ENCODE measurements around the gene RCN1. TPM values are rescaled to one million over a fixed set of nuclear protein-coding genes. Genes with fewer than 3 reads are reported as not detected.

The RCN1 gene
- total RNA-seq, 1 donor from 2014 or later, result 174 TPM

DNA sequence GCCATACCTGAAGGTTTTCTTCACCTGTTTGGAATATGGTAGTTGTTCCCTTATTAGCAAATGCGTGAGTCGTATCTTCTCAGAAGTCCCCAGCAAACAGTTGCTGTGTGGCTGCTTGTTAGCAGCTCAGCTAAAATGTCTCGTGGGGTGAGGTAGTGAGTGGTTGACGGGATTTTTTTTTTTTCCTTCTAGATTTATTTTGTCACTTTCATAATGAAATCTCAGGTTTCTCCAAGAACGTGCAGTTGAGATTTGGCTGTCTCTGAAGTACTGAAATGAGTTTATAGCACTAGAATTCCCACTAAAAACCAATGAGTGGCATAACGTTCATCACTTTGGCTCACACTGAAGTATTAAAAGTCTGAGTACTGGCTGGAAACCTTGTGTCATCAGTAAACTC is 16.8 kb downstream of the RCN1 start:
- TF ChIP-seq, protein P1, sequence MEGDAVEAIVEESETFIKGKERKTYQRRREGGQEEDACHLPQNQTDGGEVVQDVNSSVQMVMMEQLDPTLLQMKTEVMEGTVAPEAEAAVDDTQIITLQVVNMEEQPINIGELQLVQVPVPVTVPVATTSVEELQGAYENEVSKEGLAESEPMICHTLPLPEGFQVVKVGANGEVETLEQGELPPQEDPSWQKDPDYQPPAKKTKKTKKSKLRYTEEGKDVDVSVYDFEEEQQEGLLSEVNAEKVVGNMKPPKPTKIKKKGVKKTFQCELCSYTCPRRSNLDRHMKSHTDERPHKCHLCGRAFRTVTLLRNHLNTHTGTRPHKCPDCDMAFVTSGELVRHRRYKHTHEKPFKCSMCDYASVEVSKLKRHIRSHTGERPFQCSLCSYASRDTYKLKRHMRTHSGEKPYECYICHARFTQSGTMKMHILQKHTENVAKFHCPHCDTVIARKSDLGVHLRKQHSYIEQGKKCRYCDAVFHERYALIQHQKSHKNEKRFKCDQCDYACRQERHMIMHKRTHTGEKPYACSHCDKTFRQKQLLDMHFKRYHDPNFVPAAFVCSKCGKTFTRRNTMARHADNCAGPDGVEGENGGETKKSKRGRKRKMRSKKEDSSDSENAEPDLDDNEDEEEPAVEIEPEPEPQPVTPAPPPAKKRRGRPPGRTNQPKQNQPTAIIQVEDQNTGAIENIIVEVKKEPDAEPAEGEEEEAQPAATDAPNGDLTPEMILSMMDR (IDR thresholded peaks at IDR 0.05), result no peak

GRCh38 chr11:32108576-32108975 is 17.7 kb downstream of the RCN1 start:
- Mint-ChIP-seq H3K27me3 (ENCODE audit: unreplicated experiment) (peaks cover 8% of the 10 kb centered on the region), H3K36me3 (ENCODE audit: unreplicated experiment) (peaks cover 17% of the 10 kb centered on the region), H3K4me1 (ENCODE audit: unreplicated experiment) (peaks cover 16% of the 10 kb centered on the region), H3K4me3 (ENCODE audit: unreplicated experiment) (no peak overlapping the region), H3K27ac (ENCODE audit: unreplicated experiment) (no peak overlapping the region), H3K9me3 (ENCODE audit: unreplicated experiment) (no peaks in the 10 kb centered on the region)
- TF ChIP-seq, protein P1 (IDR thresholded peaks at IDR 0.05), result no peak
- DNase-seq (ENCODE audit: extremely low spot score, unreplicated experiment), result no peak

More for the DNA sequence above, 16.8 kb downstream of the RCN1 start:
- Mint-ChIP-seq H3K9me3 (ENCODE audit: unreplicated experiment) (no peaks in the 10 kb centered on the region), H3K4me1 (ENCODE audit: unreplicated experiment) (peaks cover 7% of the 10 kb centered on the region), H3K27ac (ENCODE audit: unreplicated experiment) (no peak overlapping the region), H3K27me3 (ENCODE audit: unreplicated experiment) (no peaks in the 10 kb centered on the region), H3K4me3 (ENCODE audit: unreplicated experiment) (no peak overlapping the region), H3K36me3 (ENCODE audit: unreplicated experiment) (peaks cover 26% of the 10 kb centered on the region)
- DNase-seq (ENCODE audit: extremely low spot score, unreplicated experiment), result no peak

GRCh38 chr11:32109138-32109537 is 18.3 kb downstream of the RCN1 start:
- TF ChIP-seq, protein P1 (IDR thresholded peaks at IDR 0.05), result no peak
- Mint-ChIP-seq H3K27ac (ENCODE audit: unreplicated experiment) (no peak overlapping the region), H3K36me3 (ENCODE audit: unreplicated experiment) (peaks cover 13% of the 10 kb centered on the region), H3K4me1 (ENCODE audit: unreplicated experiment) (peaks cover 18% of the 10 kb centered on the region), H3K9me3 (ENCODE audit: unreplicated experiment) (no peaks in the 10 kb centered on the region), H3K27me3 (ENCODE audit: unreplicated experiment) (peaks cover 10% of the 10 kb centered on the region), H3K4me3 (ENCODE audit: unreplicated experiment) (no peak overlapping the region)
- no peak for DNase-seq (ENCODE audit: extremely low spot score, unreplicated experiment)

DNA sequence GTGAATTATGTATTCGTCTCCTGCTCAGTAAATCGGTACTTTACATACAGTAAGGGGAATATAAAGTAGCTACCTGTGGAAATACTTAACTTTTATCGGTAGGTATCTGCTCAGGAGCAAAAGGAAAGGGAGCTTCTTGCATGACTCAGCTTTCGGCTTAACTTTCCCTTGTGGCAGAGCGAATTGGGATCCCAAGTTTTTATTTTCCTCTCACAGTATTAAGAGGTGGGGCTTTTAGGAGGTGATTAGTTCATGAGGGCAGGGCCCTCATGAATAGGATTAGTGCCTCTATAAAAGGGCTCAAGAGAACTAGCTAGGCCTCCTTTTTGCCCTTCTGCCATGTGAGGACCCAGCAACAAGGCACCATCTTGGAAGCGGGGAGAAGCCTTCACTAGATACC is 18.7 kb downstream of the RCN1 start:
- peaks cover 18% of the 10 kb centered on the region for H3K4me1 Mint-ChIP-seq (ENCODE audit: unreplicated experiment)
- peaks cover 11% of the 10 kb centered on the region for H3K36me3 Mint-ChIP-seq (ENCODE audit: unreplicated experiment)
- H3K9me3 Mint-ChIP-seq (ENCODE audit: unreplicated experiment), result no peaks in the 10 kb centered on the region
- H3K27ac Mint-ChIP-seq (ENCODE audit: unreplicated experiment), result no peak overlapping the region
- H3K27me3 Mint-ChIP-seq (ENCODE audit: unreplicated experiment), result peaks cover 10% of the 10 kb centered on the region
- TF ChIP-seq, protein P1 (IDR thresholded peaks at IDR 0.05), result no peak
- H3K4me3 Mint-ChIP-seq (ENCODE audit: unreplicated experiment), result no peak overlapping the region
- no peak for DNase-seq (ENCODE audit: extremely low spot score, unreplicated experiment)

- no peak overlapping the region for H3K4me3 Mint-ChIP-seq (ENCODE audit: unreplicated experiment)
Observed at GRCh38 chr11:32110795-32111194, 19.9 kb downstream of the RCN1 start.

More at GRCh38 chr11:32110795-32111194, 19.9 kb downstream of the RCN1 start:
- peaks cover 10% of the 10 kb centered on the region for H3K27me3 Mint-ChIP-seq (ENCODE audit: unreplicated experiment)
- H3K36me3 Mint-ChIP-seq (ENCODE audit: unreplicated experiment), result peaks cover 5% of the 10 kb centered on the region
- no peaks in the 10 kb centered on the region for H3K9me3 Mint-ChIP-seq (ENCODE audit: unreplicated experiment)
- peaks cover 18% of the 10 kb centered on the region for H3K4me1 Mint-ChIP-seq (ENCODE audit: unreplicated experiment)
- DNase-seq (ENCODE audit: extremely low spot score, unreplicated experiment), result no peak
- TF ChIP-seq, protein P1 (IDR thresholded peaks at IDR 0.05), result no peak
- no peak overlapping the region for H3K27ac Mint-ChIP-seq (ENCODE audit: unreplicated experiment)

Measured in osteocyte (in vitro differentiated cells).